GM18858 (cell line): ENCODE data around the gene ZCWPW2.

Experiments
- ATAC-seq: cut with Tn5 transposase; IDR thresholded peaks from one replicate; pipeline ENCODE4 v1.9.1; 2021; ENCODE audit not compliant: unreplicated experiment

The ZCWPW2 gene

GRCh38 chr3:28575100-28575745, 226.7 kb downstream of the ZCWPW2 start:
- no peak for ATAC-seq
